Activated CD8-positive, alpha-beta memory T cell treated with anti-CD3 and anti-CD28 coated beads, Interleukin-2, amount 50 U/mL, for 4 hours (primary cell): Measurements from ENCODE around the gene C11orf42.

Source experiments
- DNase-seq: peaks from one replicate; pipeline ENCODE4 v3.0.0-alpha.2; 2020

The C11orf42 gene

GRCh38 chr11:6205366-6205765, at the start of gene C11orf42:
C11orf42 (plus strand) TSS chr11:6205557; CDS start chr11:6205616, 59 bp downstream.
- DNase-seq = no peak

- no peak for DNase-seq
Observed at GRCh38 chr11:6156628-6157359, 48.6 kb upstream of the C11orf42 start.

GRCh38 chr11:6170226-6170625, 35.1 kb upstream of the C11orf42 start, which contains the start of gene OR52B2:
OR52B2 (minus strand) TSS chr11:6170326; CDS start chr11:6170326, 0 bp downstream.
- no peak for DNase-seq

GRCh38 chr11:6175440-6175839, 29.9 kb upstream of the C11orf42 start:
- DNase-seq = no peak

- no peak for DNase-seq
Observed at GRCh38 chr11:6191742-6192141, 13.6 kb upstream of the C11orf42 start.

GRCh38 chr11:6194065-6194581, 11.2 kb upstream of the C11orf42 start:
- DNase-seq = no peak

- DNase-seq = no peak
Observed at GRCh38 chr11:6196396-6196795, 9.0 kb upstream of the C11orf42 start.

GRCh38 chr11:6197466-6198200, 7.7 kb upstream of the C11orf42 start:
- DNase-seq = no peak

GRCh38 chr11:6199174-6199810, 6.1 kb upstream of the C11orf42 start, which contains the start of gene OR52W1:
OR52W1 (plus strand) TSS chr11:6199224; CDS start chr11:6199224, 0 bp downstream.
- no peak for DNase-seq

- DNase-seq = no peak
Observed at GRCh38 chr11:6200975-6201374, 4.4 kb upstream of the C11orf42 start.

GRCh38 chr11:6201481-6201880, 3.9 kb upstream of the C11orf42 start:
- DNase-seq = no peak

- DNase-seq = no peak
Observed at GRCh38 chr11:6202041-6202440, 3.3 kb upstream of the C11orf42 start.

- DNase-seq = no peak
Observed at GRCh38 chr11:6203327-6203726, 2.0 kb upstream of the C11orf42 start.

GRCh38 chr11:6204706-6205105, 651 bp upstream of the C11orf42 start:
- no peak for DNase-seq

- DNase-seq = no peak
Observed at GRCh38 chr11:6206456-6207180, 1.3 kb downstream of the C11orf42 start.

GRCh38 chr11:6209801-6210200, 4.4 kb downstream of the C11orf42 start:
- no peak for DNase-seq

GRCh38 chr11:6210274-6210955, 5.1 kb downstream of the C11orf42 start:
- DNase-seq = no peak

GRCh38 chr11:6214530-6214929, 9.2 kb downstream of the C11orf42 start:
- no peak for DNase-seq

GRCh38 chr11:6216501-6216900, 11.1 kb downstream of the C11orf42 start:
- no peak for DNase-seq

- no peak for DNase-seq
Observed at GRCh38 chr11:6217722-6218121, 12.4 kb downstream of the C11orf42 start.

- no peak for DNase-seq
Observed at GRCh38 chr11:6219359-6219758, 14.0 kb downstream of the C11orf42 start.

- no peak for DNase-seq
Observed at GRCh38 chr11:6223854-6224253, 18.5 kb downstream of the C11orf42 start.
